NCI-H2029 treated with DMSO at 0.1 percent for 48 hours (cell line): ENCODE measurements around the gene COX7A2L.
"Not testable (repeated sequence)": the region's sequence is repeated elsewhere in the genome, so short reads cannot be mapped to it uniquely, and the experiment has no call there.

Experiments
- DNase-seq: peaks from one replicate; lab custom pipeline; 2025; lab: John Stamatoyannopoulos, UW

Gene COX7A2L

GRCh38 chr2:42367835-42368234 lies 6.8 kb upstream of the COX7A2L start:
- DNase-seq = no peak

- no peak for DNase-seq
Measured at GRCh38 chr2:42366411-42366810, 5.4 kb upstream of the COX7A2L start.

GRCh38 chr2:42364658-42365057 lies 3.6 kb upstream of the COX7A2L start:
- no peak for DNase-seq

- DNase-seq = no peak
Measured at GRCh38 chr2:42363413-42363812, 2.4 kb upstream of the COX7A2L start.

GRCh38 chr2:42361728-42362283 lies 789 bp upstream of the COX7A2L start:
- no peak for DNase-seq

GRCh38 chr2:42360493-42360889 lies 526 bp downstream of the COX7A2L start:
- no peak for DNase-seq

- DNase-seq = no peak
Measured at GRCh38 chr2:42359965-42360483, 993 bp downstream of the COX7A2L start.

GRCh38 chr2:42359304-42359964 lies 1.6 kb downstream of the COX7A2L start:
- DNase-seq = no peak

GRCh38 chr2:42353792-42354429 lies 7.1 kb downstream of the COX7A2L start:
- DNase-seq = no peak

GRCh38 chr2:42351864-42352263 lies 9.2 kb downstream of the COX7A2L start:
- DNase-seq = no peak

- no peak for DNase-seq
Measured at GRCh38 chr2:42350434-42351063, 10.5 kb downstream of the COX7A2L start.

GRCh38 chr2:42348113-42348805 lies 12.8 kb downstream of the COX7A2L start:
- DNase-seq = no peak

GRCh38 chr2:42347518-42347917 lies 13.5 kb downstream of the COX7A2L start:
- DNase-seq = not testable (repeated sequence)

GRCh38 chr2:42346856-42347255 lies 14.2 kb downstream of the COX7A2L start:
- not testable (repeated sequence) for DNase-seq

- DNase-seq = no peak
Measured at GRCh38 chr2:42345986-42346385, 15.0 kb downstream of the COX7A2L start.

- no peak for DNase-seq
Measured at GRCh38 chr2:42342795-42343241, 18.2 kb downstream of the COX7A2L start.

GRCh38 chr2:42342061-42342794 lies 18.8 kb downstream of the COX7A2L start:
- no peak for DNase-seq

GRCh38 chr2:42340938-42341636 lies 19.9 kb downstream of the COX7A2L start:
- no peak for DNase-seq

- DNase-seq = no peak
Measured at GRCh38 chr2:42340045-42340937, 20.7 kb downstream of the COX7A2L start.
